Retinal pigment epithelial cell (primary cell): Measurements from ENCODE around the gene ZDHHC19.

ENCODE experiments used
- DNase-seq: peaks from one replicate; pipeline ENCODE4 v3.0.0-alpha.2; 2010; ENCODE audit warnings: low read depth
- H3K4me3 ChIP-seq: 2 replicates; pipeline ENCODE4 v1.5.1; 2011; ENCODE audit warnings: mild to moderate bottlenecking, low read length, control low read depth, moderate library complexity
- CTCF ChIP-seq: conservative IDR thresholded peaks from 2 replicates; pipeline ENCODE4 v1.5.1; 2011; ENCODE audit warnings: low read depth, low read length, control low read depth, inconsistent platforms

ZDHHC19 gene

GRCh38 chr3:196156160-196156559, 55.0 kb downstream of the ZDHHC19 start:
- no peak for DNase-seq
- no peak overlapping the region for H3K4me3 ChIP-seq
- TF ChIP-seq CTCF: no peak

GRCh38 chr3:196150481-196150880, 60.7 kb downstream of the ZDHHC19 start:
- DNase-seq: no peak
- no peak overlapping the region for H3K4me3 ChIP-seq
- TF ChIP-seq CTCF: no peak

GRCh38 chr3:196149831-196150301, 61.3 kb downstream of the ZDHHC19 start:
- H3K4me3 ChIP-seq: no peak overlapping the region
- TF ChIP-seq CTCF: no peak
- no peak for DNase-seq

- no peak for DNase-seq
- no peak overlapping the region for H3K4me3 ChIP-seq
- no peak for TF ChIP-seq CTCF
Observed at GRCh38 chr3:196149375-196149774, 61.8 kb downstream of the ZDHHC19 start.
